ENCODE results near the gene ABHD10. TPM values are rescaled to one million over a fixed set of nuclear protein-coding genes. Genes with fewer than 3 reads are reported as not detected.
"Not testable (repeated sequence)": the region's sequence is repeated elsewhere in the genome, so short reads cannot be mapped to it uniquely, and the experiment has no call there.

Gene ABHD10
- total RNA-seq, 1 donor from 2014 or later = 82.9 TPM

DNA sequence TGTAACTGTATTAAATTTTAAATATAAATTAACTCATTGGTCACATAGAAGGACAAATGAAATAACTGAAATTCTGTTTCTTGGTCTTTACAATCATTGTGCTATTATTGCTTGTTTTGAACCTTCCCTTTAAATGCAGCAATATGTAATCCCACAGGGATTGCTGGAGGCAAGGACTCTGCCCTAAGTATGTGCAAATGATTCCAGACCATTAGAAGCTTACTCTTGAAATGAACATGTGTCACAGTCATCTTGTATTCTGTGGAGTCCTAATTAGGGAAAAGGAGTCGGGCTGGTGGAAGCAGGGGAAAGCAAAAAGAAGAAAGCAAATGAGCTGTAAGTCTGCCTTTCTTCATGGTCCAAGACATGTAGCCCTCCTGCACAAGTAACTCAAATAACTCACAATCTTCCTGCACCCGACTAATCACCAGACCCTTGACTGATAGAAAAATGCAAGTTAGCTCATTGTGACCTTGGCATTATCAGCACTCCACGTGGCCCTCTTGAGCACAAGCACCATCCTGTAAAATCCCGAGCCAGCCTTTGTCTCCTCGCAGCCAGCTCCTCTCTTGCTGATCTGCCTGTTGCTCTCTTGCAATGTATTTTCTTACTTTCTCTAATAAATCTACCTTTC, 53.4 kb downstream of the ABHD10 start:
- no peaks in the 10 kb centered on the region for H3K36me3 Mint-ChIP-seq
- Histone ChIP-seq H4K20me1 (ENCODE audit: low read depth) (no peaks in the 10 kb centered on the region), H3K9ac (no peak overlapping the region), H3K79me2 (ENCODE audit: low read depth) (no peaks in the 10 kb centered on the region), H2AFZ (replicated peaks) (no peak overlapping the region), H3K9me3 (ENCODE audit: low read depth) (no peaks in the 10 kb centered on the region), H3K27ac (no peak overlapping the region), H3K4me1 (no peaks in the 10 kb centered on the region), H3F3A (ENCODE audit: low read depth) (no peaks in the 10 kb centered on the region), H3K4me3 (no peak overlapping the region), H3K27me3 (no peaks in the 10 kb centered on the region), H3K4me2 (no peak overlapping the region), H3K36me3 (no peaks in the 10 kb centered on the region)
- H3K27ac Mint-ChIP-seq = no peak overlapping the region
- H3K4me1 Mint-ChIP-seq = peaks cover 31% of the 10 kb centered on the region
- no peak for DNase-seq (ENCODE audit: low spot score)
- TF ChIP-seq, protein P1, sequence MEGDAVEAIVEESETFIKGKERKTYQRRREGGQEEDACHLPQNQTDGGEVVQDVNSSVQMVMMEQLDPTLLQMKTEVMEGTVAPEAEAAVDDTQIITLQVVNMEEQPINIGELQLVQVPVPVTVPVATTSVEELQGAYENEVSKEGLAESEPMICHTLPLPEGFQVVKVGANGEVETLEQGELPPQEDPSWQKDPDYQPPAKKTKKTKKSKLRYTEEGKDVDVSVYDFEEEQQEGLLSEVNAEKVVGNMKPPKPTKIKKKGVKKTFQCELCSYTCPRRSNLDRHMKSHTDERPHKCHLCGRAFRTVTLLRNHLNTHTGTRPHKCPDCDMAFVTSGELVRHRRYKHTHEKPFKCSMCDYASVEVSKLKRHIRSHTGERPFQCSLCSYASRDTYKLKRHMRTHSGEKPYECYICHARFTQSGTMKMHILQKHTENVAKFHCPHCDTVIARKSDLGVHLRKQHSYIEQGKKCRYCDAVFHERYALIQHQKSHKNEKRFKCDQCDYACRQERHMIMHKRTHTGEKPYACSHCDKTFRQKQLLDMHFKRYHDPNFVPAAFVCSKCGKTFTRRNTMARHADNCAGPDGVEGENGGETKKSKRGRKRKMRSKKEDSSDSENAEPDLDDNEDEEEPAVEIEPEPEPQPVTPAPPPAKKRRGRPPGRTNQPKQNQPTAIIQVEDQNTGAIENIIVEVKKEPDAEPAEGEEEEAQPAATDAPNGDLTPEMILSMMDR (IDR thresholded peaks at IDR 0.05) = no peak
- no peak for TF ChIP-seq EZH2 (IDR thresholded peaks at IDR 0.05)
- TF ChIP-seq EZH2phosphoT487 (IDR thresholded peaks at IDR 0.05) = no peak
- H3K27me3 Mint-ChIP-seq (ENCODE audit: insufficient read depth, low read depth) = peaks cover 7% of the 10 kb centered on the region
- H3K4me3 Mint-ChIP-seq = no peak overlapping the region
- peaks cover 10% of the 10 kb centered on the region for H3K9me3 Mint-ChIP-seq

DNA sequence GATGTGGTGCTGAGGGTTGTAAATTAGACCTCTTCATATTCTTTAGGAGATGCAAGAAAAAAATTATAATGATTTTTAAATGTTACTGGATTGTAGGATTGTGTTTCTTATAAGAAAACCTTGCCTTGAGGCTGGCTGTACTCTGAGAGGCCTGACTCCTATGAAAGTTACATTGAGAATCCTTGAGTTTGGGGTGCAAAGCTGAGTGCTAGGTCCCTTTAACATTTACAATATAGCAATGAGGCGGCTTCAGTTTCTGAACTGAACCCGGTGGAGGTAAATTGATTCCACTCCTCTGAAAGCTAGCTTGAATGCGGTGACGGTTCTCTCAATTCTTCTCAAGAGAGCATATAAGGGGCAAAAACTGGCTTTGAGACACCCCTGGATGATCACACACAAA, 55.6 kb downstream of the ABHD10 start, which contains the start of gene TMPRSS7:
TMPRSS7 (plus strand) TSS at position 301 of the 400 bp plus-strand sequence. CDS start 110 bp downstream, outside the sequence.
- H3K9me3 Mint-ChIP-seq = peaks cover 15% of the 10 kb centered on the region

DNA sequence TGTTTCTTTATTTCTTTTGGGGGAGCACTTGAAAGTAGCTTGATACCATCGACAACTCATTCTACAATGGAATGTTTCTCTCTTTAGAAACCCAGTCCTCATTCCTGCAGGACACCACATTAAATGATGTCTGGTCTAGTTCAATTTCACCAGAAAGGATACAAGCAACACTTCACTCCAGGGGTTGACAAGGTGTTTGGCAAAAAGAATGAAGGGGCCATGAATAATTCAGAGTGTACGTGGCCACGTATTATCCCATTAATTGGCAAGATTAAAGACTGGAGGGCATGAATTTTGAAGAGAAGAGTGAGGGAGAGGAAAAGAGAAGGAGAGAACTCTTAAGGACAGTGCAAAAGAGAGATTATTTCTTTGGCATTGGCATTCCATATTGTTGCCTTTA, 56.4 kb downstream of the ABHD10 start:
- no peaks in the 10 kb centered on the region for H3F3A ChIP-seq (ENCODE audit: low read depth)
- no peak for DNase-seq (ENCODE audit: low spot score)
- TF ChIP-seq EZH2phosphoT487 (IDR thresholded peaks at IDR 0.05) (no peak), EZH2 (IDR thresholded peaks at IDR 0.05) (no peak)
- TF ChIP-seq, protein P1 (IDR thresholded peaks at IDR 0.05) = no peak
- Mint-ChIP-seq H3K27ac (no peak overlapping the region), H3K4me3 (no peak overlapping the region), H3K27me3 (ENCODE audit: insufficient read depth, low read depth) (peaks cover 5% of the 10 kb centered on the region), H3K4me1 (peaks cover 45% of the 10 kb centered on the region), H3K9me3 (peaks cover 15% of the 10 kb centered on the region), H3K36me3 (peaks cover 3% of the 10 kb centered on the region)
- no peak overlapping the region for H3K27ac ChIP-seq
- H3K36me3 ChIP-seq = no peaks in the 10 kb centered on the region
- no peak overlapping the region for H3K9ac ChIP-seq
- H2AFZ ChIP-seq (replicated peaks) = no peak overlapping the region
- H3K9me3 ChIP-seq (ENCODE audit: low read depth) = no peaks in the 10 kb centered on the region
- no peak overlapping the region for H3K4me3 ChIP-seq
- H4K20me1 ChIP-seq (ENCODE audit: low read depth) = no peaks in the 10 kb centered on the region
- no peaks in the 10 kb centered on the region for H3K4me1 ChIP-seq
- H3K79me2 ChIP-seq (ENCODE audit: low read depth) = no peaks in the 10 kb centered on the region
- no peak overlapping the region for H3K4me2 ChIP-seq
- H3K27me3 ChIP-seq = no peaks in the 10 kb centered on the region

More for the DNA sequence above, 55.6 kb downstream of the ABHD10 start, which contains the start of gene TMPRSS7:
- no peak within 1 kb of the TSS for H3K27ac ChIP-seq
- DNase-seq (ENCODE audit: low spot score) = no peak
- TF ChIP-seq, protein P1 (IDR thresholded peaks at IDR 0.05) = no peak
- TF ChIP-seq EZH2phosphoT487 (IDR thresholded peaks at IDR 0.05) = no peak
- no peak for TF ChIP-seq EZH2 (IDR thresholded peaks at IDR 0.05)
- no peaks in the 10 kb centered on the region for H3K36me3 ChIP-seq
- H3K9ac ChIP-seq = no peak within 1 kb of the TSS
- no peak within 1 kb of the TSS for H2AFZ ChIP-seq (replicated peaks)
- Mint-ChIP-seq H3K4me3 (no peak within 1 kb of the TSS), H3K36me3 (peaks cover 3% of the 10 kb centered on the region), H3K27ac (peak within 1 kb of the TSS; percentile 27), H3K4me1 (peaks cover 37% of the 10 kb centered on the region), H3K27me3 (ENCODE audit: insufficient read depth, low read depth) (peaks cover 5% of the 10 kb centered on the region)
- no peaks in the 10 kb centered on the region for H3F3A ChIP-seq (ENCODE audit: low read depth)
- H3K79me2 ChIP-seq (ENCODE audit: low read depth) = no peaks in the 10 kb centered on the region
- no peaks in the 10 kb centered on the region for H3K27me3 ChIP-seq
- no peaks in the 10 kb centered on the region for H3K4me1 ChIP-seq
- no peak within 1 kb of the TSS for H3K4me3 ChIP-seq
- H4K20me1 ChIP-seq (ENCODE audit: low read depth) = no peaks in the 10 kb centered on the region
- H3K4me2 ChIP-seq = no peak within 1 kb of the TSS
- no peaks in the 10 kb centered on the region for H3K9me3 ChIP-seq (ENCODE audit: low read depth)

DNA sequence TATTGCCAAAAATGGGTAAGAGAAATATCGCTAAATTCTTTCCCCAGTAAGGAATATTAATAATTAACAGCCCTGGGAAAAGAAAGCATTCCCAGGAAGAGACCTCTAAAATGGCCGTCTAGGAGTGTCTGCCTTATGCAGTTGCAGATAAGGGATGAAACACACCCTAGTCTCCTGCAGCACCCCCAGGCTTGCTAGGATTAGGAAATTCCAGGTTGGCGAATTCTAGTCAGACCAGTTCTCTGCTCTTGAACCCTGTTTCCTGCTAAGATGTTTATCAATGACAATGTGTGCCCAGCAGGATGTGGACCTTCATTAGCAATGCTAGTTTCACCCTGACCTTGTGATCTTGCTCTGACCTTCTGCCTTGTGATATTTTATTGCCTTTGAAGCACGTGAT, 58.4 kb downstream of the ABHD10 start:
- H3F3A ChIP-seq (ENCODE audit: low read depth); H3K36me3 Mint-ChIP-seq; H3K36me3 ChIP-seq; H3K4me2 ChIP-seq; H3K27me3 Mint-ChIP-seq (ENCODE audit: insufficient read depth, low read depth); H3K4me3 Mint-ChIP-seq; H3K9ac ChIP-seq; H2AFZ ChIP-seq (replicated peaks); DNase-seq (ENCODE audit: low spot score); H3K4me1 ChIP-seq; H3K4me3 ChIP-seq; H3K27ac Mint-ChIP-seq; H3K9me3 ChIP-seq (ENCODE audit: low read depth); H3K27me3 ChIP-seq; H4K20me1 ChIP-seq (ENCODE audit: low read depth); H3K79me2 ChIP-seq (ENCODE audit: low read depth); H3K27ac ChIP-seq: not testable (repeated sequence)
- H3K4me1 Mint-ChIP-seq = peaks cover 64% of the 10 kb centered on the region
- H3K9me3 Mint-ChIP-seq = peaks cover 13% of the 10 kb centered on the region
